Measurements from ENCODE around the gene SNED1.

SNED1 gene

GRCh38 chr2:240998706-240998994 lies 232 bp downstream of the SNED1 start:
- peak overlapping the region; percentile 89 for H3K27ac ChIP-seq
- TF ChIP-seq, protein P1, sequence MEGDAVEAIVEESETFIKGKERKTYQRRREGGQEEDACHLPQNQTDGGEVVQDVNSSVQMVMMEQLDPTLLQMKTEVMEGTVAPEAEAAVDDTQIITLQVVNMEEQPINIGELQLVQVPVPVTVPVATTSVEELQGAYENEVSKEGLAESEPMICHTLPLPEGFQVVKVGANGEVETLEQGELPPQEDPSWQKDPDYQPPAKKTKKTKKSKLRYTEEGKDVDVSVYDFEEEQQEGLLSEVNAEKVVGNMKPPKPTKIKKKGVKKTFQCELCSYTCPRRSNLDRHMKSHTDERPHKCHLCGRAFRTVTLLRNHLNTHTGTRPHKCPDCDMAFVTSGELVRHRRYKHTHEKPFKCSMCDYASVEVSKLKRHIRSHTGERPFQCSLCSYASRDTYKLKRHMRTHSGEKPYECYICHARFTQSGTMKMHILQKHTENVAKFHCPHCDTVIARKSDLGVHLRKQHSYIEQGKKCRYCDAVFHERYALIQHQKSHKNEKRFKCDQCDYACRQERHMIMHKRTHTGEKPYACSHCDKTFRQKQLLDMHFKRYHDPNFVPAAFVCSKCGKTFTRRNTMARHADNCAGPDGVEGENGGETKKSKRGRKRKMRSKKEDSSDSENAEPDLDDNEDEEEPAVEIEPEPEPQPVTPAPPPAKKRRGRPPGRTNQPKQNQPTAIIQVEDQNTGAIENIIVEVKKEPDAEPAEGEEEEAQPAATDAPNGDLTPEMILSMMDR (conservative IDR thresholded peaks at IDR 0.05), result no peak

GRCh38 chr2:240998995-240999791 lies 775 bp downstream of the SNED1 start:
- TF ChIP-seq, protein P1 (conservative IDR thresholded peaks at IDR 0.05), result no peak
- peak overlapping the region; percentile 89 for H3K27ac ChIP-seq

DNA sequence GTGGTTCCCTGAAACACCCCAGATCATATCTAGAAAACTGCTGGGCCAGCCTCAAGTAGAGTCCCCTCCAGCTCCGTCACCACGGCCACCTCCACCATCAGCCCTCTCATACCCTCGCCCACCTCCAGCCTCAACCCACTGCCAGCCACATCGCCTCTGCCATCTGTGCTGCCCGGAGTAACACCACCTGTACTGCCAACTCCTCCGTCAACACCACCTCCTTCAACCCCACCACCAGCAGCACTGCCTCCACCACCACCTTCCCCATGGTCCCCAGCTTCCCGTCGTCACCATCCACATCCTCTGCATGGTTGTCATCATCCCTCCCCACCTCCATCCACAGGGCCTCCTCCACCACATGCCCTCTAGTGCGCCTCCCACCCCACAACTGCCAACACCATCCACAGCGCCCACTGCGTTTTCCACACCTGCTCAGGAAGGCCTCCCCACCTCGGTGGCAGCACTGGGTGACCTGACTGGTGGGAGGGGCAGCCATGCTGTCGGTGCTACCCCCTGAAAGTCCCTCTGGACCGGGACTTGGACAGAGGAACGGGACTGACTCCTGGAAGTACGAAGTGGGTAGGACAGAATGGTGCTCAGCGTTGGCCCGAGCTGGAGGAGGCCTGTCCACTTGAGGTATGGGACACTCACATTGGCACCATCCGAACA lies 1.6 kb downstream of the SNED1 start:
- H3K27ac ChIP-seq, result peak overlapping the region; percentile 89
- TF ChIP-seq, protein P1 (conservative IDR thresholded peaks at IDR 0.05), result no peak

DNA sequence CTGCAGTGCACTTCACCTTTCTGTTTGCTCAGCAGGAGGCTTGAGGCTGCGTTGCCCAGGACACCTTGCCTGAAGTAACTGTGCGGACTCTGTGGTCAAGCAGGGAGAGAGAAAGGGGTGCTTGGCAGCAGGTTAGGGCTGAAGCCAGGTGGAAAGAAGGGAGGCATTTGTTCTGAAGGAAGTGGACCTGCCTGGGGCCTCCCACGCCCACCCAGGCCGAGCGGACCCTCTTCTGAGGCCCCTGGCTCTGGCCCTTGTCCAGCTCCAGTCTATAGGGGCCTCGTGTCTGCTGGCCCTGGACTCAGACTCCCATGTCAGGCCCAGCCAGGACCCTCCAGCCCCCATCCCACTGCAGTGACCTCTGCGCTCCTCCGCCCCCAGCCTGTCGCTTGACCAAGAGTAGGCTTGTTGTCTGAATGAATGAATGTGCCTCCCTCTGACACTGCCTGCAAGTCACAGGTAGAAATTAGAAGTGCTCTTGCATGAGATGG lies 2.5 kb downstream of the SNED1 start:
- TF ChIP-seq, protein P1 (conservative IDR thresholded peaks at IDR 0.05), result no peak

DNA sequence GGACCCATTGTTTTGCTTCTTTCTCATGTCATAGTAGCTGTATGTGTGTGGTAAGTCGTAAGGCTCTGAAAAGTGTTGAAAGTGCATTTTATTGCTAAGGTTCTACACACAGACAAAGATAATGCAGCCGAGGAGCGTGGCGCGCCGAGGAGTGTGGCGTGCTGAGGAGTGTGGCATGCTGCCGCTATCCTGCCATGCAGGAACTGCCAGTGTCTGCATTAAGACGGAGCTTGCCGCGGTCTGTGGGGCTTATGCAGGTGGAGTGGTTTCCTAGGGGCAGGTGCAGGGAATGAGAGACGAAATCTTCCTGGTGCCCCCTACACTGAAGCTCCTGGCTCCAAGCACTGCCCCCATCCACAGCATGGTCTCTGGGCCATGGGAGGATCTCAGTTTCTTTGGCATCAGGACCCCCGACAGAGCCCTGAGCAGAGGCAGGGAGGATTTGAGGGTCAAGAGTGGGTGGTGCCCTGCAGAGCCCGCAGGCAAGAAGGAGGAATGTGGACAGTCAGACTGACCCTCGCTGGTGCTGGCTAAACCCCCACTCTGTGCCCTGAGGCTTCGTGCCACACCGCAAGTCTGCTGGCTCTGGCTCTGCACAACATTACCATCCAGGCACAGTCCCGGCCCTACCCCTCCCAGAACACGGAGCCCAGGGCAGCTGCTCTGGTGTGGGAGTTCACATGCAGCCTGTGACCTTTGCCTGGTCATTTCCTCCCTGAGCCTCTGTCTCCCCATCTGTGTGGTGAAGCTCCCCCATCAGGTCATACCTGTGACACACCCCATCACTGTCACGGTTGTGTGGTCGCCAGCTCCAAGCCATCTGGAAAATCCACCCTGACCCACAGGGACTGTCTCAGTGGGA lies 3.2 kb downstream of the SNED1 start:
- H3K27ac ChIP-seq, result no peak overlapping the region
- TF ChIP-seq, protein P1 (conservative IDR thresholded peaks at IDR 0.05), result no peak

More for the DNA sequence above, 2.5 kb downstream of the SNED1 start:
- no peak overlapping the region for H3K27ac ChIP-seq

GRCh38 chr2:241002275-241003046 lies 4.0 kb downstream of the SNED1 start:
- TF ChIP-seq, protein P1 (conservative IDR thresholded peaks at IDR 0.05), result no peak
- no peak overlapping the region for H3K27ac ChIP-seq
